HL-60 (cell line): ENCODE data around the gene OR2A12.

ENCODE experiments used
- CTCF ChIP-seq: IDR thresholded peaks from one replicate; pipeline ENCODE4 v1.5.1; 2011; ENCODE audit warnings: low read length, control low read depth, inconsistent platforms; ENCODE audit not compliant: insufficient read depth
- POLR2AphosphoS5 ChIP-seq: IDR thresholded peaks from 2 replicates; pipeline ENCODE4 v1.6.1; 2012; ENCODE audit warnings: low read depth
- REST ChIP-seq: IDR thresholded peaks from 2 replicates; pipeline ENCODE4 v1.6.1; 2012; ENCODE audit warnings: low read depth; ENCODE audit not compliant: insufficient replicate concordance
- SPI1 ChIP-seq: IDR thresholded peaks from 2 replicates; pipeline ENCODE4 v1.6.1; 2012; ENCODE audit warnings: low read depth, mild to moderate bottlenecking, borderline replicate concordance

- TF ChIP-seq CTCF (no peak), REST (no peak), SPI1 (no peak), POLR2AphosphoS5 (no peak)
Observed at GRCh38 chr7:144090667-144091066, 4.6 kb downstream of the OR2A12 start.
